IMR-90 (cell line): Measurements from ENCODE around the gene SH3GL2.

Experiments used
- BHLHE40 ChIP-seq: fragments of 150-350 bp; IDR thresholded peaks from 2 replicates; pipeline ENCODE4 v1.6.1; 2016; ENCODE audit warnings: mild to moderate bottlenecking, low read depth, low read length
- CEBPB ChIP-seq: IDR thresholded peaks from 2 replicates; pipeline ENCODE4 v1.6.1; 2012; ENCODE audit warnings: low read depth, low read length, improper control_type of control experiment
- CHD1 ChIP-seq: IDR thresholded peaks from 2 replicates; pipeline ENCODE4 v1.6.1; 2012; ENCODE audit warnings: low read depth, low read length, improper control_type of control experiment
- FOS ChIP-seq: fragments of 150-350 bp; IDR thresholded peaks from 2 replicates; pipeline ENCODE4 v1.6.1; 2016; ENCODE audit warnings: low read depth, low read length
- MAFK ChIP-seq: IDR thresholded peaks from 2 replicates; pipeline ENCODE4 v1.6.1; 2012; ENCODE audit warnings: low read depth, low read length, improper control_type of control experiment
- MAZ ChIP-seq: IDR thresholded peaks from 2 replicates; pipeline ENCODE4 v1.6.1; 2012; ENCODE audit warnings: low read depth, mild to moderate bottlenecking, low read length, improper control_type of control experiment, moderate library complexity, borderline replicate concordance
- MXI1 ChIP-seq: IDR thresholded peaks from 2 replicates; pipeline ENCODE4 v1.6.1; 2012; ENCODE audit warnings: low read depth, mild to moderate bottlenecking, low read length, moderate library complexity, borderline replicate concordance
- POLR2A ChIP-seq: IDR thresholded peaks from 2 replicates; pipeline ENCODE4 v1.6.1; 2012; ENCODE audit warnings: mild to moderate bottlenecking, low read depth, low read length
- RAD21 ChIP-seq: IDR thresholded peaks from 2 replicates; pipeline ENCODE4 v1.6.1; 2012; ENCODE audit warnings: low read length, improper control_type of control experiment
- RCOR1 ChIP-seq: IDR thresholded peaks from 2 replicates; pipeline ENCODE4 v1.6.1; 2012; ENCODE audit warnings: mild to moderate bottlenecking, low read length, improper control_type of control experiment; ENCODE audit not compliant: insufficient replicate concordance
- RFX5 ChIP-seq: IDR thresholded peaks from 2 replicates; pipeline ENCODE4 v1.8.0; 2012; ENCODE audit warnings: low read depth, mild to moderate bottlenecking, low read length, moderate library complexity
- SMC3 ChIP-seq: fragments of 150-350 bp; IDR thresholded peaks from 2 replicates; pipeline ENCODE4 v1.6.1; 2016; ENCODE audit warnings: low read depth, mild to moderate bottlenecking, antibody characterized with exemption, low read length, moderate library complexity
- TF ChIP-seq, protein P1 (sequence below): conservative IDR thresholded peaks from 2 replicates; pipeline ENCODE4 v1.5.1; 2012; ENCODE audit warnings: mild to moderate bottlenecking, low read depth, low read length, improper control_type of control experiment
- TF ChIP-seq, protein P2 (sequence below): fragments of 150-350 bp; IDR thresholded peaks from 2 replicates; pipeline ENCODE4 v1.6.1; 2017; ENCODE audit warnings: mild to moderate bottlenecking, antibody characterized with exemption, low read length, low read depth

DNA sequence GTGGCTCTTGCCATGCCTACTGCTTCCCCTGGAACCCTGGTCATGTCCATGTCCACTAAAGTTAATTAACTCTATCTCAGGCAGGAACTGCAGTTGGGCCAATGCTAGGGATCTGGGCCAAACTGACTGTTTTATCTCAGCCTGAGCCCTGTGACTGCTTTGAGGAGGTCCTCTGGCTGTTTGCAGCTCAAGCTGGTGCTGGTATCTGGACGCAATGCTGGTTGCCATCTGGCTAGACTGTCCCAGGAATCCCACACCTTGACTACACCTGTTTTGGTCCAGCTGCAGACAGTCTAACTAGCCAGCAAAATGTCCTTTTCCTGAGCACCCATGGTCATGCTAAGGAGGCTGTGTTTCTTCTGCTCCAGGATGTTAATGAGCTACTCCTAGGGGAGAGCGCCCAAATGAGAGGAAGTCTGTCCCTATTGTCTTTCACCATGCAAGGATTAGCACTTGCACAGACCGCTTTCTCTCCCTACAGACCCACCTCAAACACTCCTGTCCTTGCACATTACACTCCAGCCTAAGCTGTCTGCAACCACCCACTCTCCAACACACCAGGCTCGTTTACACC lies 251.0 kb downstream of the SH3GL2 start:
- TF ChIP-seq POLR2A (no peak), BHLHE40 (no peak), CHD1 (no peak), CEBPB (no peak), MAFK (no peak), RAD21 (no peak), MXI1 (no peak), RCOR1 (no peak), SMC3 (no peak), RFX5 (no peak), FOS (no peak), MAZ (no peak)
- TF ChIP-seq, protein P1, sequence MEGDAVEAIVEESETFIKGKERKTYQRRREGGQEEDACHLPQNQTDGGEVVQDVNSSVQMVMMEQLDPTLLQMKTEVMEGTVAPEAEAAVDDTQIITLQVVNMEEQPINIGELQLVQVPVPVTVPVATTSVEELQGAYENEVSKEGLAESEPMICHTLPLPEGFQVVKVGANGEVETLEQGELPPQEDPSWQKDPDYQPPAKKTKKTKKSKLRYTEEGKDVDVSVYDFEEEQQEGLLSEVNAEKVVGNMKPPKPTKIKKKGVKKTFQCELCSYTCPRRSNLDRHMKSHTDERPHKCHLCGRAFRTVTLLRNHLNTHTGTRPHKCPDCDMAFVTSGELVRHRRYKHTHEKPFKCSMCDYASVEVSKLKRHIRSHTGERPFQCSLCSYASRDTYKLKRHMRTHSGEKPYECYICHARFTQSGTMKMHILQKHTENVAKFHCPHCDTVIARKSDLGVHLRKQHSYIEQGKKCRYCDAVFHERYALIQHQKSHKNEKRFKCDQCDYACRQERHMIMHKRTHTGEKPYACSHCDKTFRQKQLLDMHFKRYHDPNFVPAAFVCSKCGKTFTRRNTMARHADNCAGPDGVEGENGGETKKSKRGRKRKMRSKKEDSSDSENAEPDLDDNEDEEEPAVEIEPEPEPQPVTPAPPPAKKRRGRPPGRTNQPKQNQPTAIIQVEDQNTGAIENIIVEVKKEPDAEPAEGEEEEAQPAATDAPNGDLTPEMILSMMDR, result no peak
- TF ChIP-seq, protein P2, sequence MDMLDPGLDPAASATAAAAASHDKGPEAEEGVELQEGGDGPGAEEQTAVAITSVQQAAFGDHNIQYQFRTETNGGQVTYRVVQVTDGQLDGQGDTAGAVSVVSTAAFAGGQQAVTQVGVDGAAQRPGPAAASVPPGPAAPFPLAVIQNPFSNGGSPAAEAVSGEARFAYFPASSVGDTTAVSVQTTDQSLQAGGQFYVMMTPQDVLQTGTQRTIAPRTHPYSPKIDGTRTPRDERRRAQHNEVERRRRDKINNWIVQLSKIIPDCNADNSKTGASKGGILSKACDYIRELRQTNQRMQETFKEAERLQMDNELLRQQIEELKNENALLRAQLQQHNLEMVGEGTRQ, result no peak
